Esophagus squamous epithelium (tissue), 5 donors: ENCODE results near the gene GABRA5. TPM values are rescaled to one million over a fixed set of nuclear protein-coding genes. Genes with fewer than 3 reads are reported as not detected.

Source experiments
- DNase-seq: peaks from one replicate; lab custom pipeline; 2025; lab: John Stamatoyannopoulos, UW
- H3K27ac ChIP-seq, 4 donors: fragments of 200-600 bp; sonication (generic); one replicate each; pipeline ENCODE4 v1.5.1; 2016 to 2019; ENCODE audit warnings: mild to moderate bottlenecking in 1 of 4
- H3K27me3 ChIP-seq, 4 donors: fragments of 200-600 bp; sonication (generic); 1 replicate in 3 of 4; 2 replicates in 1 of 4; pipeline versions ENCODE4 v1.5.1 to v1.6.0; 2017 to 2021; ENCODE audit warnings: antibody characterized with exemption in 1 of 4
- H3K36me3 ChIP-seq, 3 donors: fragments of 200-600 bp; sonication (generic); one replicate each; pipeline ENCODE4 v1.5.1; 2016 to 2019
- H3K4me1 ChIP-seq, 3 donors: fragments of 200-600 bp; sonication (generic); one replicate each; pipeline ENCODE4 v1.5.1; 2017 to 2019
- H3K4me3 ChIP-seq, 4 donors: fragments of 200-600 bp; sonication (generic); 1 replicate in 3 of 4; 2 replicates in 1 of 4; pipeline ENCODE4 v1.5.1; 2016 to 2019; ENCODE audit warnings: mild to moderate bottlenecking in 2 of 4, moderate library complexity in 1 of 4
- H3K9me3 ChIP-seq, 3 donors: fragments of 200-600 bp; sonication (generic); one replicate each; pipeline ENCODE4 v1.5.1; 2016 to 2019
- CTCF ChIP-seq, 6 experiments: fragments of 450-650 bp in 4 of 6; fragments of 200-600 bp in 2 of 6; sonication (generic) in 2 of 6; IDR thresholded peaks; one replicate each; pipeline ENCODE4 v1.5.1; 2016 to 2019; ENCODE audit warnings: antibody characterized with exemption in 6 of 6, mild to moderate bottlenecking in 4 of 6, moderate library complexity in 4 of 6
- POLR2A ChIP-seq, 4 donors: fragments of 450-650 bp; IDR thresholded peaks; one replicate each; pipeline ENCODE4 v1.6.1; 2017; ENCODE audit warnings: antibody characterized with exemption in 4 of 4, mild to moderate bottlenecking in 4 of 4, moderate library complexity in 3 of 4
- WGBS, 2 donors: methylation state at CpG; one replicate each; pipeline ENCODE4 v1.1.5; 2018; 5-methylcytosine and 5-hydroxymethylcytosine counted together
- intact Hi-C: fragments of 100-400 bp; cut with DNase I; formaldehyde crosslinking; loops from one replicate; pipeline ENCODE4 v1.15.0; 2022
- total RNA-seq, 4 donors: library from RNA; depleted of rRNA; stranded (reverse); fragments of >200 nt; gene quantifications; one replicate each; pipeline ENCODE4 v1.1.0, GENCODE V29; 2016
- donor health status: DM: yes; HTN: yes; CAD: no.

The GABRA5 gene
- total RNA-seq, 4 donors from 2014 or later = 0.57 TPM; not detected in 2

- Histone ChIP-seq H3K27me3 (no peaks in the 10 kb centered on the region), H3K9me3 (no peaks in the 10 kb centered on the region), H3K4me3 (no peak overlapping the region), H3K36me3 (no peaks in the 10 kb centered on the region), H3K27ac (no peak overlapping the region), H3K4me1 (no peaks in the 10 kb centered on the region)
- intact Hi-C loops = no loop called here
- no peak for DNase-seq
- 85 to 94% methylated on average over 4 to 6 of the region's 6 CpGs for WGBS, 2 donors
- TF ChIP-seq CTCF (IDR thresholded peaks at IDR 0.05) (no peak), POLR2A (IDR thresholded peaks at IDR 0.05) (no peak)
Measured at GRCh38 chr15:26934848-26935247, 68.0 kb downstream of the GABRA5 start.

- no peak for DNase-seq
- intact Hi-C loops = no loop called here
- no peaks in the 10 kb centered on the region for H3K27me3 ChIP-seq
- WGBS, 2 donors = 86 to 90% methylated on average over 11 to 12 of the region's 12 CpGs
- TF ChIP-seq CTCF (IDR thresholded peaks at IDR 0.05) = no peak
- TF ChIP-seq POLR2A (IDR thresholded peaks at IDR 0.05) = no peak
- no peak overlapping the region for H3K27ac ChIP-seq
- no peak overlapping the region for H3K4me3 ChIP-seq
- H3K4me1 ChIP-seq = no peaks in the 10 kb centered on the region
- H3K9me3 ChIP-seq = no peaks in the 10 kb centered on the region
- H3K36me3 ChIP-seq = no peaks in the 10 kb centered on the region
Measured at GRCh38 chr15:26935322-26935721, 68.5 kb downstream of the GABRA5 start.

- no peak overlapping the region for H3K4me3 ChIP-seq
- no peaks in the 10 kb centered on the region for H3K27me3 ChIP-seq
- H3K4me1 ChIP-seq = no peaks in the 10 kb centered on the region
- no peaks in the 10 kb centered on the region for H3K9me3 ChIP-seq
- no peak overlapping the region for H3K27ac ChIP-seq
- intact Hi-C loops = no loop called here
- 80 to 95% methylated on average over 1 to 4 of the region's 5 CpGs for WGBS, 2 donors
- H3K36me3 ChIP-seq = no peaks in the 10 kb centered on the region
- no peak for TF ChIP-seq CTCF (IDR thresholded peaks at IDR 0.05)
- TF ChIP-seq POLR2A (IDR thresholded peaks at IDR 0.05) = no peak
- DNase-seq = no peak
Measured at GRCh38 chr15:26936502-26936901, 69.6 kb downstream of the GABRA5 start.

- no peaks in the 10 kb centered on the region for H3K4me1 ChIP-seq
- DNase-seq = no peak
- intact Hi-C loops = no loop called here
- H3K27me3 ChIP-seq = no peaks in the 10 kb centered on the region
- no peak overlapping the region for H3K27ac ChIP-seq
- TF ChIP-seq POLR2A (IDR thresholded peaks at IDR 0.05) = no peak
- TF ChIP-seq CTCF (IDR thresholded peaks at IDR 0.05) = no peak
- H3K9me3 ChIP-seq = no peaks in the 10 kb centered on the region
- no peaks in the 10 kb centered on the region for H3K36me3 ChIP-seq
- H3K4me3 ChIP-seq = no peak overlapping the region
- 88% methylated on average over 10 of the region's 13 CpGs; no CpG with 5 or more reads in 1 of the 2 donors for WGBS, 2 donors
Measured at GRCh38 chr15:26937134-26937533, 70.3 kb downstream of the GABRA5 start.

- intact Hi-C loops = no loop called here
- Histone ChIP-seq H3K27me3 (no peaks in the 10 kb centered on the region), H3K27ac (no peak overlapping the region), H3K36me3 (no peaks in the 10 kb centered on the region), H3K4me3 (no peak overlapping the region), H3K9me3 (no peaks in the 10 kb centered on the region), H3K4me1 (no peaks in the 10 kb centered on the region)
- WGBS, 2 donors = 71 to 81% methylated on average over 3 to 4 of the region's 5 CpGs
- TF ChIP-seq POLR2A (IDR thresholded peaks at IDR 0.05) (no peak), CTCF (IDR thresholded peaks at IDR 0.05) (no peak)
- DNase-seq = no peak
Measured at GRCh38 chr15:26939398-26939797, 72.5 kb downstream of the GABRA5 start.
